HG03521 (cell line): Measurements from ENCODE around the gene NDC1.

Source experiments
- ATAC-seq: cut with Tn5 transposase; IDR thresholded peaks from one replicate; pipeline ENCODE4 v1.9.1; 2021; ENCODE audit warnings: mild to moderate bottlenecking, moderate library complexity; ENCODE audit not compliant: unreplicated experiment

NDC1 gene

GRCh38 chr1:53733447-53733931 lies 104.6 kb downstream of the NDC1 start:
- ATAC-seq, result no peak

GRCh38 chr1:53732912-53733317 lies 105.2 kb downstream of the NDC1 start:
- ATAC-seq, result no peak

GRCh38 chr1:53732409-53732808 lies 105.7 kb downstream of the NDC1 start:
- ATAC-seq, result no peak

GRCh38 chr1:53731779-53732305 lies 106.3 kb downstream of the NDC1 start:
- ATAC-seq, result no peak

GRCh38 chr1:53731043-53731600 lies 107.0 kb downstream of the NDC1 start:
- no peak for ATAC-seq

- no peak for ATAC-seq
These were observed 107.8 kb downstream of the NDC1 start for GRCh38 chr1:53730224-53730865.

GRCh38 chr1:53729456-53730223 lies 108.5 kb downstream of the NDC1 start:
- no peak for ATAC-seq

GRCh38 chr1:53728702-53729455 lies 109.2 kb downstream of the NDC1 start:
- no peak for ATAC-seq

GRCh38 chr1:53728196-53728595 lies 109.9 kb downstream of the NDC1 start:
- ATAC-seq, result no peak

- ATAC-seq, result no peak
These were observed 110.5 kb downstream of the NDC1 start for GRCh38 chr1:53727461-53728092.

GRCh38 chr1:53726009-53726600 lies 112.0 kb downstream of the NDC1 start:
- no peak for ATAC-seq

- no peak for ATAC-seq
These were observed 112.8 kb downstream of the NDC1 start for GRCh38 chr1:53725238-53725689.

- ATAC-seq, result no peak
These were observed 116.1 kb downstream of the NDC1 start for GRCh38 chr1:53722025-53722424.

- no peak for ATAC-seq
These were observed 117.0 kb downstream of the NDC1 start for GRCh38 chr1:53721088-53721487.

- no peak for ATAC-seq
These were observed 118.6 kb downstream of the NDC1 start for GRCh38 chr1:53719469-53719868.

- ATAC-seq, result no peak
These were observed 119.7 kb downstream of the NDC1 start for GRCh38 chr1:53718443-53718842.

GRCh38 chr1:53717025-53717804 lies 120.9 kb downstream of the NDC1 start:
- ATAC-seq, result no peak

- no peak for ATAC-seq
These were observed 121.9 kb downstream of the NDC1 start for GRCh38 chr1:53716150-53716549.

GRCh38 chr1:53715478-53715877 lies 122.6 kb downstream of the NDC1 start:
- no peak for ATAC-seq
